AG04449 (cell line): ENCODE measurements around the gene OGFR.

Source experiments
- CTCF ChIA-PET: fragments of 350-600 bp; formaldehyde crosslinking; extraction: SDS; loops from one replicate; lab custom pipeline; 2021; ENCODE audit warnings: antibody characterized with exemption; lab: Yijun Ruan, JAX
- POLR2A ChIA-PET: fragments of 400-600, 350-600 bp; formaldehyde crosslinking; extraction: SDS; loops from one replicate; lab custom pipeline; 2020; ENCODE audit warnings: antibody characterized with exemption, inconsistent platforms; lab: Yijun Ruan, JAX
- DNase-seq: peaks from one replicate; pipeline ENCODE4 v3.0.0-alpha.2; 2010; ENCODE audit warnings: low read depth, low spot score
- H3K4me3 ChIP-seq: 2 replicates; pipeline ENCODE4 v1.5.1; 2011; ENCODE audit warnings: low read depth, mild to moderate bottlenecking, control low read depth, low read length
- TF ChIP-seq, protein P1 (sequence below): IDR thresholded peaks from one replicate; pipeline ENCODE4 v1.5.1; 2011; ENCODE audit warnings: mild to moderate bottlenecking, moderate library complexity, low read length, control low read depth, inconsistent platforms; ENCODE audit not compliant: insufficient read depth; ENCODE audit errors: missing control alignments

Gene OGFR

DNA sequence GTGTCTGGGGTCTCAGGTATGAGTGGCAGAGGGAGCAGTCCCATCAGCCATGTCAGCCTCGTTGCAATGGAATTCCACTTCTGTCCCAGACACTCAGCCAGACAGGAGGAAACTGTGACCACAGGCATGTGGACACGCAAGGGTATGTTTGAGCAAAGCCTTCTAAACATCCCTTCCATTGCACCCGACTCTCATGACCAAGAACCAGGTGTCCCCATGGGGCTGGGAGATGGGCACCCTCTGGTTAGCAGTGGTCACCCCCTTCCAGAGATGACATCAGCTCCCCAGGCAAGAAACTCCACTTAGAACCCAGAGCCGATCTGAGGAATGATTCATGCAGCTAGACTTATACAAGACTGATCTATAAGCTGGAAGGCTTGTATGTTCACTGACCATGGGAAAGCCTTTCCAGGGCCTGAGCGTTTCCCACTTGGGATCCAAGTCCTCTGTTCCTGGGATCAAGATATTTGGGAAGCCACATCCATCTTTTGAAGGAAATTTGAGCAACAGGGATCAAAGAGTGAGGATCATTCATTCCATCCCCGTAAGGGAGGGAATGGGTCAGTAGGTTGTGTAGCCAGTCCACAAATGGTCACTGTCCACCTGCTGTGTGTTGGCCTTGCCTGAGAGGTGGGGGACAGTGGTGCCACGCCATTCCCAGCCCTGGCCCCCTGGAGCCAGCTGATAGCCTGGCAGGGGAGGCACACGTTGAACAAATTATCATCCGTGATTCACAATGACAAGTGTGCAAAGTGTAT is 12.3 kb upstream of the OGFR start:
- DNase-seq = no peak
- ChIA-PET POLR2A (no interaction called here), CTCF (interaction anchor here (0.7 to 10.1 kb wide), 37 partner anchors 9 to 491 kb away, joined by 3 to 262 read pairs (median 5); partner anchors contain the start of gene SLCO4A1)
- H3K4me3 ChIP-seq = no peak overlapping the region
- TF ChIP-seq, protein P1, sequence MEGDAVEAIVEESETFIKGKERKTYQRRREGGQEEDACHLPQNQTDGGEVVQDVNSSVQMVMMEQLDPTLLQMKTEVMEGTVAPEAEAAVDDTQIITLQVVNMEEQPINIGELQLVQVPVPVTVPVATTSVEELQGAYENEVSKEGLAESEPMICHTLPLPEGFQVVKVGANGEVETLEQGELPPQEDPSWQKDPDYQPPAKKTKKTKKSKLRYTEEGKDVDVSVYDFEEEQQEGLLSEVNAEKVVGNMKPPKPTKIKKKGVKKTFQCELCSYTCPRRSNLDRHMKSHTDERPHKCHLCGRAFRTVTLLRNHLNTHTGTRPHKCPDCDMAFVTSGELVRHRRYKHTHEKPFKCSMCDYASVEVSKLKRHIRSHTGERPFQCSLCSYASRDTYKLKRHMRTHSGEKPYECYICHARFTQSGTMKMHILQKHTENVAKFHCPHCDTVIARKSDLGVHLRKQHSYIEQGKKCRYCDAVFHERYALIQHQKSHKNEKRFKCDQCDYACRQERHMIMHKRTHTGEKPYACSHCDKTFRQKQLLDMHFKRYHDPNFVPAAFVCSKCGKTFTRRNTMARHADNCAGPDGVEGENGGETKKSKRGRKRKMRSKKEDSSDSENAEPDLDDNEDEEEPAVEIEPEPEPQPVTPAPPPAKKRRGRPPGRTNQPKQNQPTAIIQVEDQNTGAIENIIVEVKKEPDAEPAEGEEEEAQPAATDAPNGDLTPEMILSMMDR = no peak

DNA sequence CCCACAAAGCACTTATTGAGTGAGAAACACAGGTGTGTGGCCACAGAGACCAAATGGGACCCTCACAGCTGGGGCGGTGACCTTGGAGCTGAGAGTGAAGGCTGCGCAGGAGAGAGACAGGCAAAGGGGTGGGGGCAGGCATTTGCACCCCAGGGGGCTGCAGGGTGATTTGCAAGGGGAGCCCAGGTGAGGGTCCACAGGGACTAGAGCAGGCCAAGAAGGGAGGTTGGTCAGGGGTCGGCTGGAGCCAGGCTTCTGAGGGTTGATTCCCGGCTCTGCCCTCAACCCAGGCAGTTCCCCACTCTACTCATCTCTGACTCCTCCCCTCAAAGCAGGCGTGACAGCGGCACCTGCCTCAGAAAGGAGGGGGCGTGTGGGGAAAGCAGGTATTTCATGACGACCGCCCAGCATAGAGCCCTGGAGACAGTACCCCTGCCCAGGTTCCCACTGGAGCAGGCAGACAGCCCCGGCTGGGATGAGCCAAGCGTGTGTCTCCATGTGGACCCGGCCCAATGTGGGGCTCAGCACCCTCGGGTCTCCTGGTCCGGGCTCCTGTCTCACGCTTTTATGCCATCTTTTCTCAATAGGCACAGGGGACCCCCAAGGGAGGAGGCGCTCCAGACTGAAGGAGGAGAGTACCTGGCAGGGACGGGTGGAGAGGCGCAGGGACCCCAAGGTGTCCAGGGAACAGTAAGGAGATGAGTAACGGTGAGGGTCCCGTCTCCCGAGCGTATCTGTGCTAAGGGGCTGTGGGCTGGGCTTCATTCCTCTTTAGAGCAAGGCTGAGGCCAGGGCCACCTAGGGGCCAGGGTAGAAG is 11.5 kb upstream of the OGFR start:
- CTCF ChIA-PET = interaction anchor here (0.7 to 10.1 kb wide), 22 partner anchors 10 to 492 kb away, joined by 3 to 262 read pairs (median 6); no protein-coding TSS in a partner anchor
- POLR2A ChIA-PET = no interaction called here
- DNase-seq = no peak
- TF ChIP-seq, protein P1 = no peak
- H3K4me3 ChIP-seq = no peak overlapping the region

DNA sequence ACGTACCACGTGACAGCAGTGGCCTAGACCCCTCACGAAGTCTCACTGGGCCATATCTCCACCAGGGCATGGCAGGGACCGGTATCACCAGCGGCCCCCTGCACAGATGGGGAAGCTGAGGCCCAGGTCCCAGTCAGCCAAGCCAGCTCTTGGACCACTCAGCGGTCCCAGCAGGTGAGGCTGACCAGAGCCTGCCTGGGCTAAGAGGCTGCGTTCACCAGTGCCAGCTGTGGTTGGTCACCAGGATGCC is 11.0 kb upstream of the OGFR start:
- no peak for DNase-seq
- ChIA-PET POLR2A (interaction anchor here (2.2 kb wide), 1 partner anchor 22 kb away, joined by 7 read pairs; the partner anchor contains the start of gene COL9A3), CTCF (interaction anchor here (0.9 to 10.1 kb wide), 6 partner anchors 12 to 294 kb away, joined by 3 to 262 read pairs (median 4); partner anchors contain the start of gene SLCO4A1)
- peak overlapping the region; percentile 47 for H3K4me3 ChIP-seq
- TF ChIP-seq, protein P1 = no peak

DNA sequence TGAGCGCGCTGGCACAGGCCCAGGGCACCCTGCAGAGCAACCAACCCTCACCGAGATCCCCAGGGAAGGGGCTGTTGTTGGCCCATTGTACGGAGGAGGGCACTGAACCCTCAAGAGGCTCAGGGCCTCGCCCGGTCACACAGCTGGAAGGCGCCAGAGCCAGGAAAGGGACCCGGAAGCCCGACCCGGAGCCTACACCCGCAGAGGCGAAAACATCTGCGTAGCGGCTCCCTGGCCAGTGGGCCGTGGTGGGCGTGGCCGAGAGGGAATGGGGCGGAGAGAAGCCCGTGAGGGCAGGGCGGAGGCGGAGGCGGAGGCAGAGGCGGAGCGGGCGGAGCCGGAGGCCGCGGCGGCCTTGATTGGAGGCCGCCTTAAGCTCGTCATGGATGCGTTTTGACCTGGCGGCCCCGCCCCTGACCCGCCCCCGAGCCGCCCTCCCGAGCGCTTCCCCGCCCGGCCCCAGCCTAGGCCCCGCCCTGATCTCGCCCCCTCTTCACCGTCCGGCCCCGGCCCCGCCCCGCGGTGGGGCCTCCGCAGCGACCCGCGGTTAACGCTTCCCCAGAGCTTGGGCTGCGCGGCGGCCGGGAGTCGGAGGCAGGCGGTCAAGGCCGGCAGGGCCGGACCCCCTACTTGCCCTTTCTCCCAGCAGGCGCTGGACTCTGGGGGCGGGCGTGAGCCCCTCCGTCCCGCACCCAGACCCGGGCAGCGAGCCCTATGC is 10.5 kb upstream of the OGFR start:
- POLR2A ChIA-PET = interaction anchor here (2.2 kb wide), 1 partner anchor 21 kb away, joined by 7 read pairs; the partner anchor contains the start of gene COL9A3
- peak overlapping the region; percentile 71 for H3K4me3 ChIP-seq
- peak; percentile 49 for DNase-seq
- CTCF ChIA-PET = interaction anchor here (0.9 to 10.1 kb wide), 7 partner anchors 8 to 294 kb away, joined by 3 to 262 read pairs (median 5); partner anchors contain the start of gene SLCO4A1
- TF ChIP-seq, protein P1 = no peak

DNA sequence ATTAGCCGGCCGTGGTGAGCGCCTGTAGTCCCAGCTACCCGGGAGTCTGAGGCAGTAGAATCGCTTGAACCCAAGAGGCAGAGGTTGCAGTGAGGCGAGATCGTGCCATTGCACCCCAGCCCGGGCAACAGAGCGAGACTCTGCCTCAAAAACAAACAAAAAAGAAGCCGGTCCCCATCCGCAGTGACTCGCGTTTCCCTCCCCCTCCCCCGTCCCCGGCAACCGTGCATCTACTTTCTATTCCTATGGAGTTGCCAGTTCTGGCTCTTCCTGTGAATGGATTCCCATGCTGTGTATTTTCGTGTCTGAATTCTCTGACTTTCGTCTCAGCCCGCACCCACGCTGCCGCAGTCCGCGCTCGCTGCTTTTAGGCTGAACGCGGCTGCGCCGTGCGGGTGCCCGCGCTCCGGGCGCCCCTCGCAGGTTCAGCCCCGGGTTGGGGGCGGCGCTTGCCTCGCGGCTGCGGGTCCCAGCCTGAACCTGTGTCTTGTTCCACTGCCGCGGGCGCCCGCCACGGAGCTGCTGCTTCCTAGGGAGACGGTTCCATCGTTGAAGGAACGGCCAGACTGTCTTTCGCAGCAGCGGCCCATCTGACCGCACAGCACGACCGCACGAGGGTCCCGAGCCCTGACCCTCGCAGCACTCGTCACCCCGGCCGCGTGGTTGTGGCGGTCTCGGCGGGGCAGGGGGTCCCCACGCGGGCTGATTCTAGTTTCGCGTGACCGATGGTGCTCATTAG is 9.4 kb upstream of the OGFR start:
- DNase-seq = no peak
- TF ChIP-seq, protein P1 = no peak
- ChIA-PET POLR2A (interaction anchor here (1.1 to 2.2 kb wide), 2 partner anchors 9 to 20 kb away, joined by 3 to 7 read pairs; partner anchors contain the start of gene COL9A3), CTCF (interaction anchor here (1.2 to 10.1 kb wide), 5 partner anchors 9 to 296 kb away, joined by 5 to 262 read pairs (median 9); no protein-coding TSS in a partner anchor)
- peak overlapping the region; percentile 71 for H3K4me3 ChIP-seq
